ENCODE data around the gene CT45A3.
"Not testable (repeated sequence)": the region's sequence is repeated elsewhere in the genome, so short reads cannot be mapped to it uniquely, and the experiment has no call there.

The CT45A3 gene, protein sequence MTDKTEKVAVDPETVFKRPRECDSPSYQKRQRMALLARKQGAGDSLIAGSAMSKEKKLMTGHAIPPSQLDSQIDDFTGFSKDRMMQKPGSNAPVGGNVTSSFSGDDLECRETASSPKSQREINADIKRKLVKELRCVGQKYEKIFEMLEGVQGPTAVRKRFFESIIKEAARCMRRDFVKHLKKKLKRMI

DNA sequence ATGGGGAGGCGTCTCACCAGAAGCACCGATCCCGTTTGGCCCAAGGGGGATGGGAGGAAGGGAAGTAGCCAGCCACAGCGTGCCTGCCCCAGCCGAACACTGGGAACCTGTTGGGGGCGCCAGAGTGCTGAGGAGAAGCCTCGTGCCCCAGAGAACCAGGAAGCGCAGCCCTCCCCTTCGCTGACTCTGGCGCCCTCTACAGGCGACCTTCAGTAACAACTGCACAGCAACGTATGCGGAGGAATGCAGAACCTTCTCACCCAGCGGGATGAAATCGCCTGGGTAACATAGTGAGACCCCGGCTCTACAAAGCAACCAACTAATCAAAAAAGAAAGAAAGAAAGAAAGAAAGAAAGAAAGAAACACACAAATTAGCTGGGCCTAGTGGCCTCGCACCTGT, at the start of gene CT45A3:
Gene CT45A3, minus strand, starts transcription at position 101 of the 400 bp plus-strand sequence. CDS start 3,747 bp downstream, outside the sequence.
- DNase-seq: not testable (repeated sequence)

GRCh38 chrX:135802687-135803086, 34.7 kb upstream of the CT45A3 start, which contains the start of gene CT45A6:
TSS of gene CT45A6 (minus strand) at chrX:135802787. CDS start at chrX:135798993, 3,794 bp downstream.
- not testable (repeated sequence) for DNase-seq

DNA sequence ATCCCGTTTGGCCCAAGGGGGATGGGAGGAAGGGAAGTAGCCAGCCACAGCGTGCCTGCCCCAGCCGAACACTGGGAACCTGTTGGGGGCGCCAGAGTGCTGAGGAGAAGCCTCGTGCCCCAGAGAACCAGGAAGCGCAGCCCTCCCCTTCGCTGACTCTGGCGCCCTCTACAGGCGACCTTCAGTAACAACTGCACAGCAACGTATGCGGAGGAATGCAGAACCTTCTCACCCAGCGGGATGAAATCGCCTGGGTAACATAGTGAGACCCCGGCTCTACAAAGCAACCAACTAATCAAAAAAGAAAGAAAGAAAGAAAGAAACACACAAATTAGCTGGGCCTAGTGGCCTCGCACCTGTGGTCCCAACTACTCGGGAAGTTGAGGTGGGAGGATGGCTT, 17.4 kb upstream of the CT45A3 start, which contains the start of gene CT45A5:
Gene CT45A5, minus strand, starts transcription at position 101 of the 400 bp plus-strand sequence. CDS start 3,774 bp downstream, outside the sequence.
- DNase-seq: not testable (repeated sequence)

GRCh38 chrX:135744739-135745138, 23.3 kb downstream of the CT45A3 start:
- DNase-seq: not testable (repeated sequence)

DNA sequence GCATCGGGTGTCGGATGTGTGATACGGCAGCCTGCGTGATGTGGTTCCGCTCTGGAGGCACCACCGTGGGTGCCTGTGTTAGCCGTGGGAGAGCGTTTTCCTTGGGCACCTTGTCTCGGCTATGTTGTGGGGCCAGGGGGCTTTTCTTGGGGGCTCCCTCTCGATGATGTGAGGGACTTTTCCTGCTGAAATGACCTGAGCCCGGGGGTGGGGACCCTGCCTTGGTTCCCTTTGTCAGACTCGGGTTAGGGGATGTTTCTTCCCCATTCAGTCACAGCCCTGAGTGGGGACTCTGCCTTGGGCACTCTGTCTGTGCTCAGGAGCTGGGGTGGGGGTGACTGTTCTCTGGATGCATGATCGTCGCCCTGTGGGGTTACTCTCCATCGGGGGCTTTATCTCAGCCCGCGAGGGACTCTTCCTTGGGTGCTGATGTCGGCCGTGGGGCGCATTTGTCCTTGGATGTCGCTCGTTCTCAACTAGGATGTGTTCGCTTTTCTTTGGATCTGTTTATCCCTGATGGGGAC, 26.7 kb downstream of the CT45A3 start:
- no peak for DNase-seq

- DNase-seq: peak; percentile 8
Measured at GRCh38 chrX:135740681-135741149, 27.3 kb downstream of the CT45A3 start.

- DNase-seq: peak; percentile 0
Measured at GRCh38 chrX:135737366-135738071, 30.5 kb downstream of the CT45A3 start.

DNA sequence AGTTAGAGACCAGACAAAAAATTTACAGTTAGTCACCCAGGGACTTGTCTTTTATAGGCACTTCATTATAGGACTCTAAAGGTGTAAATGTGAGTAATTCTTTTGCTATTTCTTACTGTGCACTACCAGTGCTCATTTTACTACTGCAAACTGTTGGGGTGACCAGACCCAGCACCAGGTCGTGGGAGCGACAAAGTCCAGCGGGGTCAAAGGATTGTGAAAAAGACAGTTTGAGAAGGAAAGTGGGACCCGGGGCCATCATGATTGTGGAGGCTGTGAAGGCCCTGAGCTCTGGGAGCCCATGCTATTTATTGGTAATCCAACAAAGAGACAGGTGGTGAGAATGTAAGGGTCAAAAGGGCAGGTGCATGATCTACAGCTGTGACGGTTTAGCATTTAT, 33.3 kb downstream of the CT45A3 start:
- DNase-seq: not testable (repeated sequence)

GRCh38 chrX:135713795-135714194, 54.2 kb downstream of the CT45A3 start:
- no peak for DNase-seq

GRCh38 chrX:135713183-135713689, 54.8 kb downstream of the CT45A3 start, which contains the start of gene CT45A1:
TSS of gene CT45A1 (plus strand) at chrX:135713639. CDS start at chrX:135718941, 5,302 bp downstream.
- not testable (repeated sequence) for DNase-seq
